IMR-90 (cell line): ENCODE results near the gene DPF3. TPM values are rescaled to one million over a fixed set of nuclear protein-coding genes. Genes with fewer than 3 reads are reported as not detected.

Experiments used
- ATAC-seq: fragments of 200-7000 bp; cut with Tn5 transposase; 2 replicates; pipeline ENCODE4 v1.9.1; 2020; ENCODE audit warnings: low read depth, mild to moderate bottlenecking, moderate library complexity
- BruUV-seq: library from RNA; stranded (reverse); fragments of 400-500 nt; replicated peaks from 2 replicates; lab custom pipeline; 2021; lab: Mats Ljungman, UMichigan
- CTCF ChIA-PET: fragments of 300-600 bp; formaldehyde crosslinking; extraction: SDS; loops from one replicate; lab custom pipeline; 2021; ENCODE audit warnings: antibody characterized with exemption; lab: Yijun Ruan, JAX
- POLR2A ChIA-PET: fragments of 300-600 bp; sonication (Branson Sonifier 250); formaldehyde crosslinking; loops from one replicate; lab custom pipeline; 2022; ENCODE audit warnings: antibody characterized with exemption; ENCODE audit not compliant: unreplicated experiment; lab: Charles Lee
- DNase-seq: peaks from one replicate; pipeline ENCODE4 v3.0.0; 2013
- H2AFZ ChIP-seq: replicated peaks from 2 replicates; pipeline ENCODE3; 2013; ENCODE audit warnings: low read length, mild to moderate bottlenecking; ENCODE audit not compliant: poor library complexity
- H2AK5ac ChIP-seq: 2 replicates; pipeline ENCODE4 v1.6.1; 2013; ENCODE audit warnings: low read depth, low read length, inconsistent platforms
- H2AK9ac ChIP-seq: replicated peaks from 2 replicates; pipeline ENCODE3; 2013; ENCODE audit warnings: mild to moderate bottlenecking, low read depth, low read length, moderate library complexity; ENCODE audit not compliant: poor library complexity
- H2BK120ac ChIP-seq: 2 replicates; pipeline ENCODE4 v1.6.1; 2013; ENCODE audit warnings: low read depth, low read length, inconsistent platforms
- H2BK15ac ChIP-seq: 3 replicates; pipeline ENCODE4 v1.6.1; 2013; ENCODE audit warnings: low read depth, low read length, inconsistent platforms
- H2BK20ac ChIP-seq: 2 replicates; pipeline ENCODE4 v1.6.1; 2013; ENCODE audit warnings: low read depth, mild to moderate bottlenecking, inconsistent platforms, low read length, moderate library complexity
- H2BK5ac ChIP-seq: 2 replicates; pipeline ENCODE4 v1.6.1; 2013; ENCODE audit warnings: mild to moderate bottlenecking, low read depth, low read length, inconsistent platforms; ENCODE audit not compliant: poor library complexity, severe bottlenecking
- H3K14ac ChIP-seq: replicated peaks from 2 replicates; pipeline ENCODE4 v1.6.1; 2013; ENCODE audit warnings: low read depth, low read length, inconsistent platforms
- H3K18ac ChIP-seq: 2 replicates; pipeline ENCODE4 v1.6.1; 2013; ENCODE audit warnings: low read depth, low read length, control low read depth
- H3K23ac ChIP-seq: 2 replicates; pipeline ENCODE4 v1.6.1; 2013; ENCODE audit warnings: low read depth, low read length, inconsistent platforms
- H3K27ac ChIP-seq: 2 replicates; pipeline ENCODE4 v1.5.1; 2013; ENCODE audit warnings: mild to moderate bottlenecking, control low read depth, low read length; ENCODE audit not compliant: insufficient read depth
- H3K27me3 ChIP-seq: 2 replicates; pipeline ENCODE4 v1.6.1; 2013; ENCODE audit warnings: low read length; ENCODE audit not compliant: control insufficient read depth, insufficient read depth
- H3K36me3 ChIP-seq: 2 replicates; pipeline ENCODE4 v1.6.1; 2013; ENCODE audit warnings: low read length, mixed read lengths; ENCODE audit not compliant: control insufficient read depth, insufficient read depth
- H3K4ac ChIP-seq: 2 replicates; pipeline ENCODE4 v1.6.1; 2013; ENCODE audit warnings: low read depth, low read length, inconsistent platforms
- H3K4me1 ChIP-seq: 2 replicates; pipeline ENCODE4 v1.6.1; 2013; ENCODE audit warnings: low read length, mixed read lengths; ENCODE audit not compliant: control insufficient read depth, insufficient read depth
- H3K4me2 ChIP-seq: 2 replicates; pipeline ENCODE4 v1.6.1; 2013; ENCODE audit warnings: low read depth, mild to moderate bottlenecking, control low read depth, low read length, moderate library complexity
- H3K4me3 ChIP-seq: 2 replicates; pipeline ENCODE4 v1.5.1; 2013; ENCODE audit warnings: low read depth, mild to moderate bottlenecking, control low read depth, low read length, moderate library complexity; ENCODE audit not compliant: insufficient read depth
- H3K56ac ChIP-seq: 2 replicates; pipeline ENCODE4 v1.6.1; 2013; ENCODE audit warnings: low read length, inconsistent platforms; ENCODE audit not compliant: insufficient read depth; ENCODE audit errors: extremely low read depth
- H3K79me1 ChIP-seq, 2 experiments: 2 replicates each; pipeline ENCODE4 v1.6.1; 2013; ENCODE audit warnings: low read length in 2 of 2, inconsistent platforms in 1 of 2, low read depth in 1 of 2
- H3K9ac ChIP-seq: 2 replicates; pipeline ENCODE4 v1.6.1; 2013; ENCODE audit warnings: low read depth, low read length, control low read depth
- H3K9me1 ChIP-seq: 2 replicates; pipeline ENCODE4 v1.6.1; 2013; ENCODE audit warnings: low read length, inconsistent platforms; ENCODE audit not compliant: insufficient read depth
- H3K9me3 ChIP-seq: 2 replicates; pipeline ENCODE4 v1.6.1; 2013; ENCODE audit warnings: low read length; ENCODE audit not compliant: control insufficient read depth, insufficient read depth
- H4K20me1 ChIP-seq: 2 replicates; pipeline ENCODE4 v1.6.1; 2013; ENCODE audit warnings: low read length, inconsistent platforms; ENCODE audit not compliant: insufficient read depth
- H4K5ac ChIP-seq: 2 replicates; pipeline ENCODE4 v1.6.1; 2013; ENCODE audit warnings: mild to moderate bottlenecking, low read depth, low read length, control low read depth
- H4K8ac ChIP-seq, 2 experiments: 2 replicates each; pipeline ENCODE4 v1.6.1; 2013; ENCODE audit warnings: low read depth in 2 of 2, low read length in 2 of 2, control low read depth in 1 of 2, inconsistent platforms in 1 of 2
- H4K91ac ChIP-seq: 2 replicates; pipeline ENCODE4 v1.6.1; 2013; ENCODE audit warnings: low read depth, low read length, inconsistent platforms; ENCODE audit not compliant: insufficient read depth
- CEBPB ChIP-seq: IDR thresholded peaks from 2 replicates; pipeline ENCODE4 v1.6.1; 2012; ENCODE audit warnings: low read depth, low read length, improper control_type of control experiment
- MAZ ChIP-seq: IDR thresholded peaks from 2 replicates; pipeline ENCODE4 v1.6.1; 2012; ENCODE audit warnings: low read depth, mild to moderate bottlenecking, low read length, improper control_type of control experiment, moderate library complexity, borderline replicate concordance
- WGBS, 2 experiments: methylation state at CpG; one replicate each; pipeline versions ENCODE4 v1.1.5 to v1.1.7; 2013; ENCODE audit warnings: missing lambda C conversion rate in 2 of 2; ENCODE audit not compliant: insufficient read length in 1 of 2; ENCODE audit errors: extremely low coverage in 2 of 2; 5-methylcytosine and 5-hydroxymethylcytosine counted together
- dilution Hi-C: fragments of 300-500 bp; cut with HindIII; formaldehyde crosslinking; loops from one replicate; pipeline ENCODE4 v1.14.3; 2018; ENCODE audit warnings: low sequenced_read_pairs; ENCODE audit not compliant: unreplicated experiment
- in situ Hi-C: fragments of 300-500 bp; cut with MboI; formaldehyde crosslinking; loops from 3 replicates; pipeline ENCODE4 v1.14.3; 2019; ENCODE audit warnings: low sequenced_read_pairs, inconsistent platforms, mixed read lengths
- intact Hi-C: fragments of 100-400 bp; cut with micrococcal nuclease; formaldehyde crosslinking; loops from 2 replicates; pipeline ENCODE4 v1.10.0; 2022
- polyA plus RNA-seq, 3 experiments: library from polyadenylated mRNA; depleted of rRNA; stranded (reverse); fragments of >200 nt; gene quantifications; 2 replicates each; pipeline ENCODE4 v1.2.3, GENCODE V29; 2012; ENCODE audit warnings: low replicate concordance in 1 of 3
- total RNA-seq: library from RNA; depleted of rRNA; stranded (reverse); fragments of >200 nt; gene quantifications from 2 replicates; pipeline ENCODE4 v1.2.3, GENCODE V29; 2012

DPF3 gene
- total and polyA plus RNA-seq, 2 of the 4 experiments (the other 2 are of a cell fraction), result 30.5 to 32.8 TPM

GRCh38 chr14:72780751-72781150 lies 113.2 kb downstream of the DPF3 start:
- in situ Hi-C loops, result no loop called here
- Histone ChIP-seq H3K36me3 (no peaks in the 10 kb centered on the region), H3K14ac (0 out of 2 replicates have a peak overlapping the region, but pooled peaks have one; percentile 67), H4K91ac (peak overlapping the region; percentile 43), H4K20me1 (0 out of 2 replicates have a peak, but pooled peaks cover 11% of the 10 kb centered on the region), H2BK120ac (peak overlapping the region; percentile 74), H3K9me1 (peaks cover 17% of the 10 kb centered on the region), H2AK5ac (peak overlapping the region; percentile 65), H3K4me3 (no peak overlapping the region), H3K23ac (no peak overlapping the region), H3K4ac (peak overlapping the region; percentile 75), H2AK9ac (no peak overlapping the region), H3K56ac (no peak overlapping the region), H4K5ac (no peak overlapping the region), H2BK5ac (peak overlapping the region; percentile 64), H3K27ac (peak overlapping the region; percentile 68; the same call in 1 of the 2 replicates), H4K8ac (peak overlapping the region; percentile 61 to 68; a peak in 2 of 4 replicates), H3K9ac (no peak overlapping the region), H3K4me2 (peak overlapping the region; percentile 1; the same call in 1 of the 2 replicates), H3K79me1 (peaks cover 43 to 81% of the 10 kb centered on the region in 2 experiments), H3K9me3 (peaks cover 3% of the 10 kb centered on the region; the same call in 1 of the 2 replicates), H2AFZ (no peak overlapping the region), H3K4me1 (peaks cover 17% of the 10 kb centered on the region), H3K18ac (peak overlapping the region; percentile 71), H3K27me3 (no peaks in the 10 kb centered on the region), H2BK20ac (peak overlapping the region; percentile 90), H2BK15ac (peak overlapping the region; percentile 63; the same call in 2 of the 3 replicates)
- peak; percentile 82 for TF ChIP-seq CEBPB
- no peak for TF ChIP-seq MAZ
- intact Hi-C loops, result loop anchor here (2.0 kb wide), 1 partner anchor 34 kb away; no protein-coding TSS in a partner anchor
- dilution Hi-C loops, result no loop called here
- POLR2A ChIA-PET, result no interaction called here
- CTCF ChIA-PET, result no interaction called here
- peak; percentile 76 for DNase-seq
- no TSS peak for BruUV-seq
- peak; percentile 49 for ATAC-seq
- WGBS, 2 experiments, result no CpG with 5 or more reads among the region's 2 CpGs
